ENCODE data around the gene ADSS1.
A peak's percentile ranks its signal among the peaks of the same experiment; 100 is the strongest.
"Not testable (repeated sequence)": the region's sequence is repeated elsewhere in the genome, so short reads cannot be mapped to it uniquely, and the experiment has no call there.

ADSS1 gene

DNA sequence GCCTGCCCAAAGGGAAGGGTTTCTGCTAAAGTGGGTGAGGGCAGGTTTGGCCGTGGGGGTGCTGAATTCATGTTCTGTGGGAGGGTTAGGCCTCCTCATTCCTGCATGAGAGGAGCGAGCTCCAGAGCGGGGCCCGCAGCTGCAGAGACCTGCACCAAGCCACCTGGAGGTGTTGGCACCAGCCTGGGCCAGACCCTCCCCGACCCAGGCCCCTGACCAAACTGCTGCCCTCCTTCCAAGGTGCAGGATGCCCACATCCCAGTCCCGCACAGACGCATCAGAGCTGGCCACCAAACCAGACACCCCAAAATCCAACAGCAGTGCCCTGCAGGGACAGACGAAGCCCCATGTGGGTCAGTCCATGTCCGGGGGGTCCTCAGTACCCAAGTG is 10.6 kb downstream of the ADSS1 start:
- DNase-seq, result no peak

DNA sequence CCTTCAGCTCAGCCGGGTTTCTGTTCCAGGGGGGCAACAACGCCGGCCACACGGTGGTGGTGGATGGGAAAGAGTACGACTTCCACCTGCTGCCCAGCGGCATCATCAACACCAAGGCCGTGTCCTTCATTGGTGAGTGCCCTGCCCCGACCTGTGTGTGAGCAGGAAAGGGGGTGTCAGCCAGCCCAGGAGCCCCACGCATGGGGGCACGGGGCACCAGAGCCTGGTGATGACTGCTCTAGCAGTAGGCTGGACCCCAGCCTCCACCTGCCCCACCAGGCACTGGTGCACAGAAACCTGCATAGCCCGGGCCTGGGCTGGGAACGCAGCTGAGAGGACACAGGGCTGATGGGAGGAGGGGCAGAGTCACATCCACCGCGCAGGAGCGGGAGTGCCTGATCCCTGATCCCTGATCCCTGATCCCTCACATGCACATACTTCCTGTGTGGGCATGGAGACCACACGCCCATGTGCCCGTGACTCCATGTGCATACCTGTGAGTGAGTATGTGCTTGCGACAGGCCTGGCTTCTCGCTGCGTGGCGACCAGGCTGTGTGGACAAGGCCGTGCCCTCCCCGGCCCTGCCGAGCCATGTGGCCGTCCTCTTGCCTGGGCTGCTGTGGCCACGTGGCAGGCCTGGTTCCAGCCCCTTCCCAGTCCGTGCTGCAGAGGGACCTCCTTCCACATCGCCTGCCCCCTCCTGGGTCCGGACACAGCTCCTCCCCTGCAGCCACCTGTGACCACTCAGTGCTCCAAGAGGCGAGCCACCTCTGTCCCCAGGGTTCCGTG is 11.2 kb downstream of the ADSS1 start:
- no peak for DNase-seq

DNA sequence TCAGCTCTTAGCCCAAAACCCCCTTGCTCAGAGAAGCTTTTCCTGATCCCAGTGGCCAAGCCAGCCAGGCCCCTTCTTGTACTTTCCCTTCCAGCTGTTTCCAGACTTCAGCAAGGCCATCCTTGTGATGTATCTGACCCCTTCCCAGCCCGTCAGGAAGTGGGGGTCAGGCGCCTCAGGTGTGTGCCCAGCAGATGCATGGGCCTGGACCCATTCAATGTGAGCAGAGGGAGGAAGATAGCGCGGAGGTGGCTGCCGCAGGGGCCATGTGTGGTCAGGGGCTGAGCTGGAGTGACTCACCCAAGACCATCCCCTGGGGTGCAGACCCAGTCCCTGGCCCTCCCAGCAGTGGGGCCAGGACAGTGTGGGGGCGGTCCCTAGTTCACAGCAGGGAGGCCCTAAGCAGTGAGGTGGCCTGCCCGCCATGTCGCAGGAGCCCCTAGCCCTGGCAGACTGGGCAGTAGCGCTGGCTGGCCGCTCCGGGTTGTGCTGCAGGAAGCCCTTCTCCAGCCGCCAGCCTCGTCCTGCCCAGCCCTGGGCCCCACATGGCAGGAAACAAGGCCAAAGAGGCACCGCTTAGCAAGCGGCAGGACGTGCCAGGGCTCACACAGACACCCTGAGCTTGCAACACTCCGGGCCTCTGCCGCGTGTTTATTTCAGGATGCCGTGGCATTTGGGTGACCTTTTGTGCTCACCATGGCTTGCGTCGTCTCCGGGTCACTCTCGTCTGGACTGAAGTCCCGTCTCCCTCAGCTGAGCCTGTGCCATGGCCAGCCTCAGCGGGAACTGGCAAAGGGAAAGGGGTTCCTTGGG is 12.0 kb downstream of the ADSS1 start:
- DNase-seq, result peak; percentile 56 to 64 (median 61)

DNA sequence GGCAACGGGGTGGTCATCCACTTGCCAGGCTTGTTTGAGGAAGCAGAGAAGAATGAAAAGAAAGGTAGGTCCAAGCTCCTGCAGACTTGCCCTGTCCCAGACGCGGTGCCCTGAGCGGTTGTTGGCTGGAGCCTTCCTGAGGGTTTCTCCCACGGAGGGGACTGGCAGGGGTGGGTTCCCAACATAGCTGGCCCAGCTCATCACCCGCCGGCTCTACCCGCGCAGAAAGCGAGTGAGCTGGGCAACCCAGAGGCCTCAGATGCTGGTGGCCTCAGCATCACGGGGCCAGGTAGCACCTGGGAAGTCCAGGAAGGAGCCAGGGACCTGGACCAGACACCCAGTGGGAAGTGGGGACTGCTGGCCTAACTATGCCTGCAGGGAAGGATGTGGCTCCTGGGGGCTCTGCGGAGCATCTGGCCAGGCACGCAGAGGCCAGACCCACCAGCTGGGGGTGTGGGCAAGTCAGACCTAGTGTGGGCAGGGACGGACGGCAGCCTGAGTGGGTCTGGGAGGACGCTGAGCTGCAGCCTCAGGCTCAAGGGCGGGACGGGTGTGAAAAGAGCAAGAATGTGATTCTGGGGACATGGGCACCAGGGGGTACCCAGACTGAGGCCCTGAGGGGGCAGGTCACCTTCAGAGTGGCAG is 14.5 kb downstream of the ADSS1 start:
- no peak for DNase-seq

DNA sequence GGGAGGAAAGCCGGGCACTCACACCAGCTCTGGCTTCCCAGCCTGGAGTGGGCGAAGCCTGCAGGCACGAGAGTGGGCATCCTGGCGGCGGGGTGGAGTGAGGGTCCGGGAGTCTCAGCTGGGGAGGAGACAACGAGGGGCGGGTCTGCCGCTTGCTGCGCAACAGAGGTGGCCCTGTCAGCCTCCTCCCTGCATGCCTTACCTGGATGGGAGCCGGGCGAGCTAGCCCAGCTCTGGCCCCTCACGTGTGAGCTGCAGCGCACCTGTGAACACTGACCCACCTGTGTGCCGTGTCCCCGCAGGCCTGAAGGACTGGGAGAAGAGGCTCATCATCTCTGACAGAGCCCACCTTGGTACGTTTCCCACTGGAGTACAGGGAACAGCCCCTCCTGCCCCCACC is 15.0 kb downstream of the ADSS1 start:
- no peak for DNase-seq

DNA sequence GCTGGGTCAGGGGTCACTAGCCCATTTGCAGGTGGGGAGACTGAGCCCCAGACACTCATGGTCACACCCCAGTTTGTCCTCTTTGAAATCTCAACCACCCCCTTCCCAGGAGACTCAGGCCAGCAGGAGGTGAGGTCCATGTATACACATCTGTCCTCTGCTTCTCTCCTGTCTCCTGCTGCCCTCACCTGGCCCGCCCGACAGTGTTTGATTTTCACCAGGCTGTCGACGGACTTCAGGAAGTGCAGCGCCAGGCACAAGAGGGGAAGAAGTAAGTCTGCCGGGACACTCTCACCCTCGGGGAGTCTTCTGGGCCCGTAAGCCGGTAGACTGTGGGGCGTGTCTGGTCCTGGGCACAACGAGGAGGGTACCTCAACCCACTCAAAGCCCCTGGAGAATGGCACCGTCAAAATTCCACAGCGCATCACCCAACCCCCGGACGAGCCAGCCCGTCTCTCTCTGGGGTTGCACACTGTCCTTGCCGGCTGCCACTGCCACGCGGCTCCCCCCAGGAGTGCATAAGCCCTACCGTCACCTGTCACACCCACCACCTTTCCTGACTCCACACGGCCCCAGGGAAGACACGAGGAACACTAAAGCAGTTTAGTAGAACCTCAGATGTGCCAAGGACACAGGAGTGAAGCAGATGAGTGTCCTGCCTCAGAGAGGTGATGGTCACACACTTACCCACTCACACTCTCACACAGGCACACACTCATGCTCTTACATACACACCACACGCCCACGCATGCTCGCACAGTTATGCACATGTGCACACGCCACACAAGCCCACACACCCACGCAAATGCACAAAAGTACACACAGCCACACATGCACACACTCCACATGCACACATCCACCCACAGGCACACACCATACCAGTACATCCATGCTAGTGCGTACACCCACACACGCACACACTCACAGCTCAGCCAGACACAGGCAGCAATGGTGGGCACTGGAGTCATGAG is 15.8 kb downstream of the ADSS1 start:
- no peak for DNase-seq

DNA sequence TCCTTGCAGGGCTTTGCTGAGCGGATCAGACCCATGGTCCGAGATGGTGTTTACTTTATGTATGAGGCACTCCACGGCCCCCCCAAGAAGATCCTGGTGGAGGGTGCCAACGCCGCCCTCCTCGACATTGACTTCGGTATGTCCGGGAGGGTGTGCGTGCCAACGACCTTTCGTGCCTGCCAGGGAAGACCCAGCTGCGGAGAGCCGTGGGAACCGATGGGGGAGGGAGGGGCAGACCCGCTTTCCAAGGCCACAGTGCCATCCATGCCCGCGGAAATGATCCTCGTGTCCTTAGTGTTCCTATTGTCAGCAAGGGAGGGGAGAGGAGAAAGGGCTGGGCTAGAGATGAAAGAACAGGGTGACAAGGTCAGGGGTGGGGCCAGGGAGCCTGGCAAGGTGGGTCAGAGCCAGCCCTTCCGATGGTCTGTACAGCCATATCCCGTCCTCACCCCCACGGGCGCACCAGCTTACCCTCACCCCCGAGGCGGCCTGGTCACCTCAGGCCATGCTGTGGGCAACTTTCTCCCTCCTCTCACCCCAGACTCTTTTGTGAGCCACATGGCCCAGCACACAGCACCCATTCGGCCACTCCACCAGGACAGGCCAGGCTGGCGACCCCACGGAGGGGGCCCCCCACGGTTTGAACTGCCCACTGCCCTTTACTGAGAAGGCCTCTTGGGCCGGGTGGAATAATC is 17.2 kb downstream of the ADSS1 start:
- DNase-seq, result no peak

DNA sequence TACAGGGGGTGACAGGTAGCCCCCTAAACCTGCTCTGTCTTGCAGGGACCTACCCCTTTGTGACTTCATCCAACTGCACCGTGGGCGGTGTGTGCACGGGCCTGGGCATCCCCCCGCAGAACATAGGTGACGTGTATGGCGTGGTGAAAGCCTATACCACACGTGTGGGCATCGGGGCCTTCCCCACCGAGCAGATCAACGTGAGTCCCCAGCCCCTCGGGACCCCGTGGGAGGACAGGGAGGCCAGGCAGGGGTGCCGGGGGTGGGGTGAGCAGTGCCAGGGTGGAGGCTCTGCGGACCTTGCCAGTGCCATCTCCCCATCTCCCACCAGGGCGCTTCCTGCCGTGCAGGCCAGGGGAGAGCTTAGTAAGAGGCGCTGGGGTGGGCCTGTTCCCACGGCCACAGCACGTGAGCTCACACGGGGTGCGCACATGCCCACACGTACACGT is 17.8 kb downstream of the ADSS1 start:
- no peak for DNase-seq

DNA sequence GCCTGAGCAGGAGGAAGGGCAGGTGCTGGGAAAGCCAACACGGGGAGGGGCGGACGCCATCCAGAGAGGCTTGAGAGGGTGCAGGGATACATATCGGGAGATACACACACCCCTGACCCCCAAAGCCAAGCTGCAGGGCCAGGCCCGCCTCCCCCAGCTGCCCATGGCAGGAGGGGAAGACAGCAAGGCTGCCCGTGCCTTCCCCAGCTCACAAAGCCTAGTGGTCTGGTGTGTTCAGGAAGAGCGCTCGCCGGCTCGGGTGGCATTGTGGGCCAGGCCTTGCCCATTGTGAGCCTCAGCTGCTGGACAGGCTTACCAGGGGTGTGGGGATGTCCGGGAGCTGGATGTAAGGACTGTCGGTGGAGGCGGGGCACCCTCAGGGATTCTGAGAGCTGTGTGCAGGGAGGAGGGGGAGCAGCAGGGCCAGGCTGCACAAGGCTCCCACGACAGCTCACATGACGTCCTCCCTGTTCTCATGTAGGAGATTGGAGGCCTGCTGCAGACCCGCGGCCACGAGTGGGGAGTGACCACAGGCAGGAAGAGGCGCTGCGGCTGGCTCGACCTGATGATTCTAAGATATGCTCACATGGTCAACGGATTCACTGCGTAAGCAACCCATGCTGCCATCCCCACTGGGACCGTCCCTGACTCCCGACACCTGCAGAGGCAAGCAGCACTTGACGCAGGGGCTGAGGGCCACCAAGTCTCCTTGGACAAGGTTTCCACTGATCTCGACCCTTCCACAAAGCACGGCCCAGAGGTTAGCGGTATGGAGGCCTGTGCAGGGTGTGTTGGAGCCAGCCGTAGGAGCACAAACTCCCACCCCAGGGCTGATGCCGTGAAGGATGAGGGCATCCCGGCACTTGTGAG is 18.8 kb downstream of the ADSS1 start:
- DNase-seq, result no peak

DNA sequence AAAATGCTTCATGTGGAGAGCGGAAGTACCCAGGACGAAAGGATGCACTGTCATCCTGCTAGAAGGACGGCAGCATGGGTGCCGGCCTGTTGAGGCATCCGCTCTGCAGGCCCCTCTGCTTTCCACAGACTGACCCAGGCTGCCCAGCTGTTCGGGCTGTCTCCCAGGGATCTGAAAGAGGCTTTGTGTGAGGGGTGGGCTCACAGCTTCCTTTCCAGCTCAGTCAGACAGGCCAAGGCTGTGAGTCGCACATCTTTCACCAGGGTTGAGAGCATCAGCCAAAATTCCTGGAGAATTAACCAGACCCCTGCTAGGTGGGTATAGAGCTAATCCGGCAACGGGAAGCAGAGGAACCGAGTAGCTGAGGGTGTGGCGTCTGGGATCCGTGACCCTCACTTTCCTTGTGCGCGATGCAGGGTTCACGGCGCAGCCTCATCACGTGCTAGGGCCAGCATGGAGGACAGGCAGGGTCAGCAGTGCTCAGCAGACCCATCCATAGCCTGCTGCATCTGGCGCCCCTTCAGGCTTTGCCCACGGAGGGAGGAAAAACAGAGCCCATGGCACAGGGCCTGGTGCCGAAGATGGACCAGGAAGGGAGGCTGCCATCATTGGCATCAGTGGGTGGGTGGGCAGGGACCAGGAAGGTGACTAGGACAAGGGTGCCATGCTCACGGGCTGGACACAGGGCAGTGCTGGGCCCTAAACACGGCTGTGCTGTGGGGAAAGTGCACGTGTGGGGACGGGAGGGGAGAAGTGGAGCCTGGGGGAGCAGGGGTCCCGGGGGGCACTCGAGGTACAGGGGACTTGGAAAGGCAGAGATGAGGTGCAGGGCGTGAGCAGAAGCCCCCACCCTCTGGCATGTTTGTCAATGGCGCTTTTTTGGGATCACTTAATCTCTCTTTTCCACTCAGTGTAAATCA is 19.7 kb downstream of the ADSS1 start:
- no peak for DNase-seq

DNA sequence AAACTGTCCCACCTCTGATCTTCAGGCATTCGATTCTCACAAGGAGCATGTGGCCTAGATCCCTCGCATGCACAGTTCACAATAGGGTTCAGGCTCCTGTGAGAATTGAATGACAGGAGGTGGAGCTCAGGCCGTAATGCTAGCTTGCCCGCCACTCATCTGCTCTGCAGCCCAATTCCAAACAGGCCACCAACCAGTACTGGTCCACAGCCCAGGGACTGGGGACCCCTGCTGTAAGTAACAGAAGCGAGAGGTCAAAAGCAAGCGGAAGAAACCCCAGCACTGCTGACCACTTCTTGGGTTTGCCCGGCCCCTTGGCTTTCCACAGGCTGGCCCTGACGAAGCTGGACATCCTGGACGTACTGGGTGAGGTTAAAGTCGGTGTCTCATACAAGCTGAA is 20.5 kb downstream of the ADSS1 start:
- DNase-seq, result no peak

DNA sequence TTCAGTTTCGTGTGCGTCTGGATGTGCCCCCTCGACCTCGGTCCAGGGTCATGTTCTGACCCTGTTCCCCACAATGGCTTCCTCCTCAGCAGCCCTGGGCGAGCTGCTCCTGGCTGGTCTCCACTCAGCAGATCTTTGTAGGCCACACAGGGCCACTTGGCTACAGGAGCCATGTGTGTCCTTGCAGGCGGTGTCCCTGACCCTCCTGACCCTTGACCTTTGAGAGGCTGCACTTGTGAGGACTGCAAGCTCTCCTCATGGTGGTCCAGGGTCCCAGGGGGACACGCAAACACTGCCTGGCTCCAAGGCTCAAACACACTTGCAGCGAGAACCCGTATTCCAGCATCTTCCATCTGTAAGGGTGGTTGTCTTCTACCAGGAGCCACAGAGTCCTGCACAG is 21.4 kb downstream of the ADSS1 start:
- no peak for DNase-seq

DNA sequence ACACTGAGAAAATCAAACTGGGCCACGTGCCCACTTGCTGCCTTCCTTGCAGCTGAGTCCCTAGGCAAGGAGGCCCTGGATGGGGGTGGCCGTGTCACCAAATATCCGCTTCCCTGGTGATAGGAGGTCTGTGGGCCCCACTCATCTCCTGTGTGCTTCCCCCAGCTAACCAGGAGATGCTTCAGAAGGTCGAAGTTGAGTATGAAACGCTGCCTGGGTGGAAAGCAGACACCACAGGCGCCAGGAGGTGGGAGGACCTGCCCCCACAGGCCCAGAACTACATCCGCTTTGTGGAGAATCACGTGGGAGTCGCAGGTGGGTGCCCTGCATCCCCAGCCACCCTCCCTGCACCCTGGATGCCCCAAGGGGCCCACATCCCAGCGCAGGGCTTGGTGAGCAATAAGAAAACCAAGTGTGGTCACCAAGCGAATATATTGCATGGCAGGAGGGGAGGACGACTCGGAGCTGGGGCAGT is 22.1 kb downstream of the ADSS1 start:
- no peak for DNase-seq

DNA sequence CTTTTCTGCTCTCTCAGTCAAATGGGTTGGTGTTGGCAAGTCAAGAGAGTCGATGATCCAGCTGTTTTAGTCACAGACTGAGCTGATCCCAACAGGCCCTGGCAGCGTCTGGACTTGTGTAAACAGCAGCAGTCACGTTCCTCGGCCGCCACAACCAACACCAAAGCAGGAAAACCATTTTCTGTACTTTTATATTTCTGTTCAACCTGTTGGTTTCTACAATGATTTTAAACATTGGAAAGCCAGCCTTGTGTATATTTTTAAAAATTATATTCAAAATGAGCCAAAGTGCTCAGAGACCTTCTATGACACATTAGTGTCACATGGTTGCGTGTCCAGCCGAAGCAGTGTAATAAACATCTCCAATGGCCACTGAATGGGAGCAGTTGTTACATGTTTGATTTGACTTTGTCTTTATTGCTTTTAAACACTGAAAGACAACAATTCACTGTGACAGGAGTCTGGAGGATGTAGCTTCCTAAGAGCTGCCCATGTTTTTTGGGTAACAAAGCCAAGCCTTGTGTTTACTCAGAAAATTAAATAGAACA is 23.0 kb downstream of the ADSS1 start:
- no peak for DNase-seq

DNA sequence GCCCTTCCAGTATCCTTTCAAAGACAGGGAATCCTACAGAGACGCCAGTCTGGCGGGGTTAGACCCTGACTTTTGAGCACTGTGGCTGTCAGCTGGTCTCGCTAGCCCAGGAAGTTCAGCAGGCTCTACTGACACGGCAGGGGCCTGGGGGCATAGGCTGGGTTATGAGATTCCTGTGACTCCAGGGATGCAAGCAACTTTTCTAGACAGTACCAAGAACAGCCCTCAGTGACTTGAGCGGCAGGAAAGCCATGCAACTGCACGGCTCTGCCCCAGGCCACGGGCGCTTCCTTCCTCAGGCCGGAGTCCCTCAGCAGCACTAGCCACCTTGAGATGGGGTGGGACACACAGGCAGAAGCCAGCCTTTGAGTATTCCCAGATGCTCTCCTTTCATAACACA is 23.8 kb downstream of the ADSS1 start:
- DNase-seq, result no peak

DNA sequence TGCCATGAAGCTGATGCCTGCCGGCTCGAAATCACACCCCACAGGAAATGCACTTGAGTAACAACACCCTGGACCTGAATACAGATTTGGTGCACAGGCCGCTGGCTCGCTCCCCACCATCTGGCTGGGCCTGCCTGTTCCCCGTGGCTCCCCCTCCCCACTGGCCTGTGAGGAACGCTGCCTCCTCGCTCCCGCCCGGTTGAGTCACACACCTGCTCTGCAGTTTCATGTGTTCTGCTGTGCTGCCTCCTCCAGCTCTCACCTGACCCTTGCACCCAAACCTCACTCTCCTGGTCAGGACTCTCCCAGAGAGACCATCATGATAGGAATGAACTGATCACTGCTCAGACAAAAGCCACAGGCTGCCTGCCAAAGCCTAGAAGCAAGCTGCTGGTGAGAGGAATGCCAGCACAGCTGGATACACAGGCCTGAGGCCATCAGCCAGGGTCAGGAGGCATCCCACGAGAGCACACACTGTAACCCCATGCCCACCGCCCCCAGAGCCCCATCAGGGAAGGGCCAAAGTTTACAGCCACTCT is 25.2 kb downstream of the ADSS1 start:
- DNase-seq, result no peak

DNA sequence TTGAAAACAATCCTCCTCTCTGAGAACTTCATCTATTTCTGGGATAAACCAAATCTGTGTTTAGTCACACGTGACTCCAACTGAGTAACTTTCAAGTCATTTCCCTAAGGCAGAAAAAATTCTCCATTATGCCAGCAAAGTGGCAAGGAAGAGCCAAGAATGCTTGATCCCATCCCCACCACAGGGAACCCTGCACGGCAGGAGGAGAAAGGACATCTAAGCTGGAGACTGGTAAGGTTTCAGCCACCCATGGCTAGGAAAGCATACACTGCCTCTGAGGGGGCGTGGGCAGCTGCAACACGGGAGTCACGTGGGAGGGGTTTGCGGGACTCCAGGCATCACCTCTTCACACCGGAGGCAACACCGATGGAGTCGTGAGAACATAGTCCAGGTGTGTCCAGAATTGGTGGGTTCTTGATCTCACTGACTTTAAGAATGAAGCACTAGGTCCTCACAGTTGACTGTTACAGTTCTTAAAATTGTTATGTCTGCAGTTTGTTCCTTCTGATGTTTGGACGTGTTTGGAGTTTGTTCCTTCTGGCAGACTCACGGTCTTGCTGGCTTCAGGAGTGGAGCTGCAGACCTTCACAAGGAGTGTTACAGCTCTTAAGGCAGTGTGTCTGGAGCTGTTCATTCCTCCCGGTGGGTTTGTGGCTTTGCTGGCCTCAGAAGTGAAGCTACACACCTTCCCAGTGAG is 26.2 kb downstream of the ADSS1 start:
- DNase-seq, result no peak

DNA sequence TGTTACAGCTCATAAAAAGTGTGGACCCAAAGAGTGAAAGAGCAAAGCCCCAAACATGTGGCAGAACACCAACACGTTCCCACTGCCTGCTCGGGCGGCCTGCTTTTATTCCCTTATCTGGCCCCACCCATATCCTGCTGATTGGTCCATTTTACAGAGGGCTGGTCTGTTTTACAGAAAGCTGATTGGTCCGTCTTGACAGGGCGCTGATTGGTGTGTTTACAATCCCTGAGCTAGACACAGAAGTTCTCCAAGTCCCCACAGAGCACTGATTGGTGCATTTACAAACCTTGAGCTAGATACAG is 26.7 kb downstream of the ADSS1 start:
- DNase-seq, result not testable (repeated sequence)

All from suppressor macrophage treated with lipopolysaccharide for 1 hour (primary cell).